K562 (cell line): ENCODE measurements around the gene SDK1. TPM values are rescaled to one million over a fixed set of nuclear protein-coding genes. Genes with fewer than 3 reads are reported as not detected.

Source experiments
- CCAR2 ChIP-seq: fragments of 200-400 bp; formaldehyde crosslinking; IDR thresholded peaks from 2 replicates; pipeline ENCODE4 v1.6.1; 2017; ENCODE audit warnings: mild to moderate bottlenecking, low read depth, low read length
- CTBP1 ChIP-seq: fragments of 450-650 bp; IDR thresholded peaks from 2 replicates; pipeline ENCODE4 v1.6.1; 2016; ENCODE audit warnings: borderline replicate concordance
- FOXJ2 ChIP-seq: fragments of 200-800 bp; sonication (Bioruptor generic); IDR thresholded peaks from 2 replicates; pipeline ENCODE4 v1.6.1; 2016; ENCODE audit warnings: missing genetic modification characterization, missing compliant biosample characterization
- HDGF ChIP-seq: fragments of 450-650 bp; IDR thresholded peaks from 2 replicates; pipeline ENCODE4 v1.6.1; 2016
- HNRNPL ChIP-seq: fragments of 200-400 bp; formaldehyde crosslinking; IDR thresholded peaks from 2 replicates; pipeline ENCODE4 v1.6.1; 2017; ENCODE audit warnings: low read depth, mild to moderate bottlenecking, low read length
- MAFG ChIP-seq: fragments of 450-650 bp; conservative IDR thresholded peaks from 2 replicates; pipeline ENCODE4 v1.6.1; 2016; ENCODE audit warnings: missing genetic modification characterization, missing compliant biosample characterization
- MEIS2 ChIP-seq: fragments of 450-650 bp; IDR thresholded peaks from 2 replicates; pipeline ENCODE4 v1.6.1; 2014; ENCODE audit warnings: mild to moderate bottlenecking; ENCODE audit not compliant: partially characterized antibody
- NFYB ChIP-seq: IDR thresholded peaks from 2 replicates; pipeline ENCODE4 v1.6.1; 2011; ENCODE audit warnings: mild to moderate bottlenecking, moderate library complexity; ENCODE audit not compliant: insufficient read length; ENCODE audit errors: extremely low read depth
- PHF8 ChIP-seq: fragments of 200-600 bp; sonication (generic); IDR thresholded peaks from 2 replicates; pipeline ENCODE4 v1.6.1; 2012; ENCODE audit warnings: mixed run types, mild to moderate bottlenecking, inconsistent platforms, low read length, moderate library complexity, borderline replicate concordance
- PHTF2 ChIP-seq: fragments of 250-450 bp; sonication (Bioruptor Pico); IDR thresholded peaks from 2 replicates; pipeline ENCODE4 v1.5.0; 2021; ENCODE audit warnings: mild to moderate bottlenecking
- RBM22 ChIP-seq: fragments of 200-400 bp; formaldehyde crosslinking; IDR thresholded peaks from 2 replicates; pipeline ENCODE4 v1.6.1; 2018; ENCODE audit warnings: low read length, low read depth; ENCODE audit not compliant: poor library complexity, severe bottlenecking
- SREBF2 ChIP-seq: sonication (generic); formaldehyde crosslinking; IDR thresholded peaks from 2 replicates; pipeline ENCODE4 v1.4.0; 2020; ENCODE audit warnings: mild to moderate bottlenecking, missing genetic modification reagents
- TEAD2 ChIP-seq: fragments of 450-650 bp; IDR thresholded peaks from 2 replicates; pipeline ENCODE4 v1.6.1; 2016; ENCODE audit warnings: missing genetic modification characterization, control low read depth, missing compliant biosample characterization
- ZC3H4 ChIP-seq: sonication (generic); formaldehyde crosslinking; IDR thresholded peaks from 2 replicates; pipeline ENCODE4 v1.9.0; 2021; ENCODE audit warnings: missing genetic modification reagents, borderline replicate concordance
- ZNF121 ChIP-seq: sonication (generic); formaldehyde crosslinking; conservative IDR thresholded peaks from 2 replicates; pipeline ENCODE4 v1.8.0; 2022; ENCODE audit warnings: missing genetic modification reagents
- ZNF232 ChIP-seq: sonication (generic); formaldehyde crosslinking; IDR thresholded peaks from 2 replicates; pipeline ENCODE4 v1.8.0; 2022; ENCODE audit warnings: mild to moderate bottlenecking, missing genetic modification reagents
- ZNF444 ChIP-seq: fragments of 250-450 bp; sonication (Bioruptor Pico); IDR thresholded peaks from 2 replicates; pipeline ENCODE4 v1.4.0; 2020; ENCODE audit warnings: mild to moderate bottlenecking, moderate library complexity
- ZNF584 ChIP-seq: fragments of 200-800 bp; sonication (Bioruptor generic); IDR thresholded peaks from 2 replicates; pipeline ENCODE4 v1.6.1; 2016; ENCODE audit warnings: low read depth, mild to moderate bottlenecking, missing genetic modification characterization, missing compliant biosample characterization
- polyA plus RNA-seq, 8 experiments: library from polyadenylated mRNA; depleted of rRNA in 4 of 8; stranded (reverse) in 5 of 8; unstranded in 3 of 8; fragments of >200 nt; fragmentation: Nextera tagmentation in 2 of 8; fragmentation: Illumina TruSeq in 1 of 8; extraction: Ambion mirVana in 2 of 8; extraction: Trizol in 1 of 8; gene quantifications; 2 replicates each; pipeline versions ENCODE4 v1.2.1 to v1.2.3, GENCODE V29; 2011 to 2014; ENCODE audit warnings: inconsistent platforms in 1 of 8, missing spikeins in 1 of 8
- total RNA-seq, 7 experiments: library from RNA; depleted of rRNA in 6 of 7; stranded (reverse); fragments of >200 nt in 6 of 7; fragmentation: Illumina TruSeq in 2 of 7; extraction: Trizol in 2 of 7; gene quantifications; 2 replicates each; pipeline versions ENCODE4 v1.2.1 to v1.2.3, GENCODE V29; 2011 to 2021; ENCODE audit warnings: low replicate concordance in 1 of 7
- TF ChIP-seq, protein P1 (sequence below), 2 experiments: IDR thresholded peaks; 2 replicates each; pipeline ENCODE4 v1.6.1; 2012; ENCODE audit warnings: improper control_type of control experiment in 2 of 2, low read depth in 2 of 2, low read length in 2 of 2, borderline replicate concordance in 1 of 2
- TF ChIP-seq, protein P2 (sequence below): fragments of 250-450 bp; sonication (Bioruptor Pico); IDR thresholded peaks from 2 replicates; pipeline ENCODE4 v1.8.0; 2021; ENCODE audit warnings: moderate library complexity, mild to moderate bottlenecking, inconsistent platforms
- TF ChIP-seq, protein P3 (sequence below), 2 experiments: fragments of 450-650 bp in 1 of 2; sonication (generic) in 1 of 2; formaldehyde crosslinking in 1 of 2; IDR thresholded peaks in 1 of 2; conservative IDR thresholded peaks in 1 of 2; 2 replicates each; pipeline versions ENCODE4 v1.6.1 to v1.8.1; 2016 to 2023; ENCODE audit warnings: mild to moderate bottlenecking in 2 of 2, moderate library complexity in 2 of 2, inconsistent platforms in 1 of 2, missing genetic modification reagents in 1 of 2
- TF ChIP-seq, protein P4 (sequence below): sonication (generic); formaldehyde crosslinking; IDR thresholded peaks from 2 replicates; pipeline ENCODE4 v1.8.1; 2022; ENCODE audit warnings: missing genetic modification reagents

The SDK1 gene
- total and polyA plus RNA-seq, 9 of the 15 experiments (the other 6 are each of a cell fraction or from before 2014, with no cell fraction given): 0.16 TPM; not detected in 8

GRCh38 chr7:4103352-4104091 is 802.5 kb downstream of the SDK1 start (continued):
- TF ChIP-seq NFYB (no peak), PHF8 (no peak), MEIS2 (peak; percentile 38), PHTF2 (CRISPR knock-in tag) (no peak), ZNF444 (no peak), CCAR2 (no peak), ZNF584 (CRISPR knock-in tag) (no peak), CTBP1 (peak; percentile 29; the same call in 1 of the 2 replicates), MAFG (no peak), SREBF2 (CRISPR knock-in tag) (no peak), HNRNPL (no peak), ZNF121 (CRISPR knock-in tag) (no peak), HDGF (no peak), TEAD2 (tag) (no peak), RBM22 (no peak), ZC3H4 (CRISPR knock-in tag) (no peak), FOXJ2 (tag) (no peak), ZNF232 (no peak)
- TF ChIP-seq, protein P1, sequence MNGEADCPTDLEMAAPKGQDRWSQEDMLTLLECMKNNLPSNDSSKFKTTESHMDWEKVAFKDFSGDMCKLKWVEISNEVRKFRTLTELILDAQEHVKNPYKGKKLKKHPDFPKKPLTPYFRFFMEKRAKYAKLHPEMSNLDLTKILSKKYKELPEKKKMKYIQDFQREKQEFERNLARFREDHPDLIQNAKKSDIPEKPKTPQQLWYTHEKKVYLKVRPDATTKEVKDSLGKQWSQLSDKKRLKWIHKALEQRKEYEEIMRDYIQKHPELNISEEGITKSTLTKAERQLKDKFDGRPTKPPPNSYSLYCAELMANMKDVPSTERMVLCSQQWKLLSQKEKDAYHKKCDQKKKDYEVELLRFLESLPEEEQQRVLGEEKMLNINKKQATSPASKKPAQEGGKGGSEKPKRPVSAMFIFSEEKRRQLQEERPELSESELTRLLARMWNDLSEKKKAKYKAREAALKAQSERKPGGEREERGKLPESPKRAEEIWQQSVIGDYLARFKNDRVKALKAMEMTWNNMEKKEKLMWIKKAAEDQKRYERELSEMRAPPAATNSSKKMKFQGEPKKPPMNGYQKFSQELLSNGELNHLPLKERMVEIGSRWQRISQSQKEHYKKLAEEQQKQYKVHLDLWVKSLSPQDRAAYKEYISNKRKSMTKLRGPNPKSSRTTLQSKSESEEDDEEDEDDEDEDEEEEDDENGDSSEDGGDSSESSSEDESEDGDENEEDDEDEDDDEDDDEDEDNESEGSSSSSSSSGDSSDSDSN (IDR thresholded peaks at IDR 0.05; ENCODE audit: borderline replicate concordance in 1 of 2, low read depth in 2 of 2, low read length in 2 of 2): no peak
- TF ChIP-seq, protein P2, sequence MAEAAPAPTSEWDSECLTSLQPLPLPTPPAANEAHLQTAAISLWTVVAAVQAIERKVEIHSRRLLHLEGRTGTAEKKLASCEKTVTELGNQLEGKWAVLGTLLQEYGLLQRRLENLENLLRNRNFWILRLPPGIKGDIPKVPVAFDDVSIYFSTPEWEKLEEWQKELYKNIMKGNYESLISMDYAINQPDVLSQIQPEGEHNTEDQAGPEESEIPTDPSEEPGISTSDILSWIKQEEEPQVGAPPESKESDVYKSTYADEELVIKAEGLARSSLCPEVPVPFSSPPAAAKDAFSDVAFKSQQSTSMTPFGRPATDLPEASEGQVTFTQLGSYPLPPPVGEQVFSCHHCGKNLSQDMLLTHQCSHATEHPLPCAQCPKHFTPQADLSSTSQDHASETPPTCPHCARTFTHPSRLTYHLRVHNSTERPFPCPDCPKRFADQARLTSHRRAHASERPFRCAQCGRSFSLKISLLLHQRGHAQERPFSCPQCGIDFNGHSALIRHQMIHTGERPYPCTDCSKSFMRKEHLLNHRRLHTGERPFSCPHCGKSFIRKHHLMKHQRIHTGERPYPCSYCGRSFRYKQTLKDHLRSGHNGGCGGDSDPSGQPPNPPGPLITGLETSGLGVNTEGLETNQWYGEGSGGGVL (CRISPR knock-in tag): no peak
- TF ChIP-seq, protein P3, sequence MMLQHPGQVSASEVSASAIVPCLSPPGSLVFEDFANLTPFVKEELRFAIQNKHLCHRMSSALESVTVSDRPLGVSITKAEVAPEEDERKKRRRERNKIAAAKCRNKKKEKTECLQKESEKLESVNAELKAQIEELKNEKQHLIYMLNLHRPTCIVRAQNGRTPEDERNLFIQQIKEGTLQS (IDR thresholded peaks at IDR 0.05): peak; percentile 50
- TF ChIP-seq, protein P3 (CRISPR knock-in tag; conservative IDR thresholded peaks at IDR 0.05): no peak
- TF ChIP-seq, protein P4, sequence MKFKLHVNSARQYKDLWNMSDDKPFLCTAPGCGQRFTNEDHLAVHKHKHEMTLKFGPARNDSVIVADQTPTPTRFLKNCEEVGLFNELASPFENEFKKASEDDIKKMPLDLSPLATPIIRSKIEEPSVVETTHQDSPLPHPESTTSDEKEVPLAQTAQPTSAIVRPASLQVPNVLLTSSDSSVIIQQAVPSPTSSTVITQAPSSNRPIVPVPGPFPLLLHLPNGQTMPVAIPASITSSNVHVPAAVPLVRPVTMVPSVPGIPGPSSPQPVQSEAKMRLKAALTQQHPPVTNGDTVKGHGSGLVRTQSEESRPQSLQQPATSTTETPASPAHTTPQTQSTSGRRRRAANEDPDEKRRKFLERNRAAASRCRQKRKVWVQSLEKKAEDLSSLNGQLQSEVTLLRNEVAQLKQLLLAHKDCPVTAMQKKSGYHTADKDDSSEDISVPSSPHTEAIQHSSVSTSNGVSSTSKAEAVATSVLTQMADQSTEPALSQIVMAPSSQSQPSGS (CRISPR knock-in tag): no peak
